DMS 273 (cell line): ENCODE measurements around the gene PDE4D.
A peak's percentile ranks its signal among the peaks of the same experiment; 100 is the strongest.

Experiments used
- DNase-seq: peaks from one replicate; lab custom pipeline; 2025; ENCODE audit not compliant: unreplicated experiment; lab: John Stamatoyannopoulos, UW

PDE4D gene

GRCh38 chr5:59037453-59037852, 856.1 kb downstream of the PDE4D start:
- DNase-seq = no peak

GRCh38 chr5:59037041-59037440, 856.5 kb downstream of the PDE4D start:
- DNase-seq = no peak

GRCh38 chr5:59036274-59036961, 857.1 kb downstream of the PDE4D start:
- peak; percentile 44 for DNase-seq

- DNase-seq = peak; percentile 66
Observed at GRCh38 chr5:59035681-59036080, 857.8 kb downstream of the PDE4D start.

- DNase-seq = peak; percentile 61
Observed at GRCh38 chr5:59034498-59035186, 858.9 kb downstream of the PDE4D start.

- DNase-seq = no peak
Observed at GRCh38 chr5:59027145-59027907, 866.2 kb downstream of the PDE4D start.

GRCh38 chr5:59025734-59026133, 867.8 kb downstream of the PDE4D start:
- no peak for DNase-seq

GRCh38 chr5:59021837-59022514, 871.5 kb downstream of the PDE4D start:
- DNase-seq = peak; percentile 26

- DNase-seq = peak; percentile 40
Observed at GRCh38 chr5:59021286-59021673, 872.2 kb downstream of the PDE4D start.

- DNase-seq = no peak
Observed at GRCh38 chr5:59020611-59021285, 872.8 kb downstream of the PDE4D start.

- DNase-seq = no peak
Observed at GRCh38 chr5:59019078-59019477, 874.4 kb downstream of the PDE4D start.

- DNase-seq = no peak
Observed at GRCh38 chr5:59016925-59017324, 876.6 kb downstream of the PDE4D start.

- DNase-seq = no peak
Observed at GRCh38 chr5:59008816-59009473, 884.6 kb downstream of the PDE4D start.

- peak; percentile 45 for DNase-seq
Observed at GRCh38 chr5:59007460-59008063, 886.0 kb downstream of the PDE4D start.

GRCh38 chr5:59005934-59006701, 887.4 kb downstream of the PDE4D start:
- DNase-seq = no peak

- DNase-seq = no peak
Observed at GRCh38 chr5:59003641-59004040, 889.9 kb downstream of the PDE4D start.

- DNase-seq = no peak
Observed at GRCh38 chr5:59003124-59003523, 890.4 kb downstream of the PDE4D start.

GRCh38 chr5:59002162-59002825, 891.2 kb downstream of the PDE4D start:
- DNase-seq = no peak

GRCh38 chr5:59001716-59002115, 891.8 kb downstream of the PDE4D start:
- DNase-seq = no peak
